H1 (cell line): ENCODE results near the gene CIDEA. TPM values are rescaled to one million over a fixed set of nuclear protein-coding genes. Genes with fewer than 3 reads are reported as not detected.

Source experiments
- RAD21 ChIP-seq, 2 experiments: IDR thresholded peaks in 1 of 2; conservative IDR thresholded peaks in 1 of 2; 2 replicates each; pipeline ENCODE4 v1.6.1; 2011; ENCODE audit warnings: low read depth in 2 of 2, low read length in 2 of 2, improper control_type of control experiment in 1 of 2, inconsistent platforms in 1 of 2, mild to moderate bottlenecking in 1 of 2, moderate library complexity in 1 of 2
- polyA plus RNA-seq, 7 experiments: library from polyadenylated mRNA; depleted of rRNA in 3 of 7; stranded (reverse) in 5 of 7; unstranded in 2 of 7; fragments of >200 nt in 5 of 7; fragments of 200-250 nt in 2 of 7; gene quantifications; 1 replicate in 5 of 7; 2 replicates in 1 of 7; 4 replicates in 1 of 7; pipeline versions ENCODE4 v1.2.1 to v1.2.3, GENCODE V29; 2011 to 2013; ENCODE audit warnings: missing spikeins in 2 of 7, mixed read lengths in 2 of 7
- total RNA-seq: library from RNA; stranded (reverse); fragmentation: NEBNext Ultra II Directional; extraction: Animal tissue kit (Norgen Biotek cat#: 25700); gene quantifications from 2 replicates; pipeline ENCODE4 v1.2.1, GENCODE V29; 2021

Gene CIDEA
- total and polyA plus RNA-seq, 2 of the 8 experiments (the other 6 are each of a cell fraction or from before 2014, with no cell fraction given), result not detected

GRCh38 chr18:12254820-12255511 lies 805 bp downstream of the CIDEA start (continued):
- TF ChIP-seq RAD21 (IDR thresholded peaks at IDR 0.05 in 1 of 2, conservative IDR thresholded peaks at IDR 0.05 in 1 of 2; ENCODE audit: low read depth in 2 of 2, low read length in 2 of 2), result no peak
